Endothelial cell (in vitro differentiated cells): ENCODE measurements around the gene PDLIM1. TPM values are rescaled to one million over a fixed set of nuclear protein-coding genes. Genes with fewer than 3 reads are reported as not detected.
A peak's percentile ranks its signal among the peaks of the same experiment; 100 is the strongest.

Experiments
- DNase-seq: peaks from one replicate; pipeline ENCODE4 v3.0.0; 2021; ENCODE audit warnings: low spot score
- H3K27ac Mint-ChIP-seq: one replicate; pipeline ENCODE4 v1.8.0; 2021; ENCODE audit warnings: mixed read lengths, inconsistent platforms; ENCODE audit not compliant: unreplicated experiment
- H3K27me3 Mint-ChIP-seq: one replicate; pipeline ENCODE4 v1.8.0; 2021; ENCODE audit warnings: mild to moderate bottlenecking, moderate library complexity, mixed read lengths, inconsistent platforms; ENCODE audit not compliant: unreplicated experiment
- H3K36me3 Mint-ChIP-seq: one replicate; pipeline ENCODE4 v1.8.0; 2021; ENCODE audit warnings: mild to moderate bottlenecking, low read depth, mixed read lengths, inconsistent platforms; ENCODE audit not compliant: unreplicated experiment
- H3K4me1 Mint-ChIP-seq: one replicate; pipeline ENCODE4 v1.8.0; 2021; ENCODE audit warnings: mild to moderate bottlenecking, mixed read lengths, inconsistent platforms; ENCODE audit not compliant: unreplicated experiment
- H3K4me3 Mint-ChIP-seq: one replicate; pipeline ENCODE4 v1.8.0; 2021; ENCODE audit warnings: mild to moderate bottlenecking, mixed read lengths, inconsistent platforms; ENCODE audit not compliant: unreplicated experiment
- H3K9me3 Mint-ChIP-seq: one replicate; pipeline ENCODE4 v1.8.0; 2021; ENCODE audit warnings: mixed read lengths, inconsistent platforms; ENCODE audit not compliant: unreplicated experiment
- CTCF ChIP-seq: fragments of 200-600 bp; sonication (generic); IDR thresholded peaks from one replicate; pipeline ENCODE4 v1.5.0; 2021; ENCODE audit warnings: antibody characterized with exemption; ENCODE audit not compliant: unreplicated experiment
- long read RNA-seq: library from polyadenylated mRNA; unstranded; transcript quantifications from one replicate; pipeline ENCODE4 v2.0.0, GENCODE V29; 2020; ENCODE audit not compliant: unreplicated experiment
- total RNA-seq: library from RNA; stranded (reverse); fragmentation: NEBNext Ultra II Directional; extraction: Animal tissue kit (Norgen Biotek cat#: 25700); gene quantifications from one replicate; pipeline ENCODE4 v1.2.1, GENCODE V29; 2021; ENCODE audit not compliant: unreplicated experiment

The PDLIM1 gene
- 125 TPM for total RNA-seq
- long read RNA-seq, transcript PDLIM1-201 (7 exons, 1,452 nt) = major isoform, 183 of 199 reads
- long read RNA-seq, transcript PDLIM1-202 (6 exons, 850 nt) = minor isoform, 5 of 199 reads
- long read RNA-seq, partial matches to known transcripts = 2 of 199 reads
- long read RNA-seq, other reads (novel, unspliced or antisense) = 9 of 199 reads

- H3K4me1 Mint-ChIP-seq = peaks cover 37% of the 10 kb centered on the region
- peaks cover 18% of the 10 kb centered on the region for H3K27me3 Mint-ChIP-seq
- peak; percentile 57 for DNase-seq
- peaks cover 7% of the 10 kb centered on the region for H3K36me3 Mint-ChIP-seq
- H3K27ac Mint-ChIP-seq = peak within 1 kb of the TSS; percentile 59
- no peak for TF ChIP-seq CTCF
- H3K9me3 Mint-ChIP-seq = no peaks in the 10 kb centered on the region
- H3K4me3 Mint-ChIP-seq = peak within 1 kb of the TSS; percentile 94
Measured at GRCh38 chr10:95290461-95291364, at the start of gene PDLIM1. Gene PDLIM1, minus strand, starts transcription at chr10:95291003. Its CDS starts 88 bp downstream, at chr10:95290915.

- TF ChIP-seq CTCF = no peak
- no peak overlapping the region for H3K4me3 Mint-ChIP-seq
- no peak overlapping the region for H3K27ac Mint-ChIP-seq
- no peaks in the 10 kb centered on the region for H3K27me3 Mint-ChIP-seq
- H3K4me1 Mint-ChIP-seq = peaks cover 4% of the 10 kb centered on the region
- H3K36me3 Mint-ChIP-seq = peaks cover 50% of the 10 kb centered on the region
- DNase-seq = no peak
- H3K9me3 Mint-ChIP-seq = no peaks in the 10 kb centered on the region
Measured at GRCh38 chr10:95339863-95340262, 49.1 kb upstream of the PDLIM1 start.

- peaks cover 2% of the 10 kb centered on the region for H3K27me3 Mint-ChIP-seq
- no peak overlapping the region for H3K27ac Mint-ChIP-seq
- no peak for TF ChIP-seq CTCF
- no peaks in the 10 kb centered on the region for H3K9me3 Mint-ChIP-seq
- H3K36me3 Mint-ChIP-seq = peaks cover 48% of the 10 kb centered on the region
- H3K4me3 Mint-ChIP-seq = peak overlapping the region; percentile 34
- no peak for DNase-seq
- H3K4me1 Mint-ChIP-seq = peaks cover 4% of the 10 kb centered on the region
Measured at GRCh38 chr10:95337423-95338160, 46.8 kb upstream of the PDLIM1 start.

- H3K27ac Mint-ChIP-seq = no peak overlapping the region
- H3K9me3 Mint-ChIP-seq = no peaks in the 10 kb centered on the region
- H3K4me1 Mint-ChIP-seq = peaks cover 4% of the 10 kb centered on the region
- peaks cover 51% of the 10 kb centered on the region for H3K36me3 Mint-ChIP-seq
- TF ChIP-seq CTCF = no peak
- peaks cover 2% of the 10 kb centered on the region for H3K27me3 Mint-ChIP-seq
- no peak overlapping the region for H3K4me3 Mint-ChIP-seq
- no peak for DNase-seq
Measured at GRCh38 chr10:95336702-95337101, 45.9 kb upstream of the PDLIM1 start.
